NB4 (cell line): ENCODE results near the gene RASGRP1.

Source experiments
- MYC ChIP-seq: IDR thresholded peaks from 2 replicates; pipeline ENCODE4 v1.6.1; 2011; ENCODE audit warnings: low read depth, low read length
- POLR2A ChIP-seq: IDR thresholded peaks from 2 replicates; pipeline ENCODE4 v1.6.1; 2011; ENCODE audit warnings: mild to moderate bottlenecking; ENCODE audit not compliant: insufficient read length; ENCODE audit errors: extremely low read depth
- TF ChIP-seq, protein P1 (sequence below): IDR thresholded peaks from one replicate; pipeline ENCODE4 v1.5.1; 2012; ENCODE audit warnings: low read depth, low read length

DNA sequence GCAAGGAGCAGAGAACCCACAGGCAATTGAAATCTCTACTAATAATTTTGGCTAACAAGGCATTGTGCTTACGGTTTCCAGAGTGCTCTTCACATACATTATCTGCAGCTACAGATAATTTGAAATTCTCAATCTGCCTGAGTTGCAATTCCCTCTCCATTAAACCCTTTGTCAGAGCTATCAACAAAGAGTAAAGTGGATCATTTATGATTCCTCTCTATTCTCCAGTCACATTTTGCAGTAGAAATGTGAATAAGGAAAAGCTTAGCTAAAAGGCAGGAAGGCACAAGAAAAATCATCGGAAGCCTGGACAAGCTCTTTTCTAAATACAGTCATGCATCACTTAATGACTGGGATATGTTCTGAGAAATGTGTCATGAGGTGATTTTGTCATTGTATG is 61.1 kb downstream of the RASGRP1 start:
- TF ChIP-seq, protein P1, sequence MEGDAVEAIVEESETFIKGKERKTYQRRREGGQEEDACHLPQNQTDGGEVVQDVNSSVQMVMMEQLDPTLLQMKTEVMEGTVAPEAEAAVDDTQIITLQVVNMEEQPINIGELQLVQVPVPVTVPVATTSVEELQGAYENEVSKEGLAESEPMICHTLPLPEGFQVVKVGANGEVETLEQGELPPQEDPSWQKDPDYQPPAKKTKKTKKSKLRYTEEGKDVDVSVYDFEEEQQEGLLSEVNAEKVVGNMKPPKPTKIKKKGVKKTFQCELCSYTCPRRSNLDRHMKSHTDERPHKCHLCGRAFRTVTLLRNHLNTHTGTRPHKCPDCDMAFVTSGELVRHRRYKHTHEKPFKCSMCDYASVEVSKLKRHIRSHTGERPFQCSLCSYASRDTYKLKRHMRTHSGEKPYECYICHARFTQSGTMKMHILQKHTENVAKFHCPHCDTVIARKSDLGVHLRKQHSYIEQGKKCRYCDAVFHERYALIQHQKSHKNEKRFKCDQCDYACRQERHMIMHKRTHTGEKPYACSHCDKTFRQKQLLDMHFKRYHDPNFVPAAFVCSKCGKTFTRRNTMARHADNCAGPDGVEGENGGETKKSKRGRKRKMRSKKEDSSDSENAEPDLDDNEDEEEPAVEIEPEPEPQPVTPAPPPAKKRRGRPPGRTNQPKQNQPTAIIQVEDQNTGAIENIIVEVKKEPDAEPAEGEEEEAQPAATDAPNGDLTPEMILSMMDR: no peak
- TF ChIP-seq MYC (no peak), POLR2A (no peak)
